ENCODE data around the gene MKKS.
"Not testable (repeated sequence)": the region's sequence is repeated elsewhere in the genome, so short reads cannot be mapped to it uniquely, and the experiment has no call there.

Gene MKKS

GRCh38 chr20:10432079-10432478 is 1.9 kb downstream of the MKKS start:
- H3K9ac ChIP-seq (ENCODE audit: low read depth, low read length): no peak overlapping the region
- H3K4me1 ChIP-seq (ENCODE audit: control insufficient read depth, insufficient read depth, low read length): peaks cover 20% of the 10 kb centered on the region
- H3K4me3 ChIP-seq (ENCODE audit: low read depth, low read length): no peak overlapping the region
- no peaks in the 10 kb centered on the region for H3K9me3 ChIP-seq (ENCODE audit: control insufficient read depth, insufficient read depth, low read length)
- no peaks in the 10 kb centered on the region for H3K27me3 ChIP-seq (ENCODE audit: control insufficient read depth, insufficient read depth, low read length)
- H3K27ac ChIP-seq (ENCODE audit: low read depth, low read length): no peak overlapping the region
- H3K36me3 ChIP-seq (ENCODE audit: control insufficient read depth, insufficient read depth, low read length): 0 out of 2 replicates have a peak, but pooled peaks cover 6% of the 10 kb centered on the region

GRCh38 chr20:10430704-10431103 is 3.3 kb downstream of the MKKS start:
- 0 out of 2 replicates have a peak, but pooled peaks cover 6% of the 10 kb centered on the region for H3K36me3 ChIP-seq (ENCODE audit: control insufficient read depth, insufficient read depth, low read length)
- no peak overlapping the region for H3K9ac ChIP-seq (ENCODE audit: low read depth, low read length)
- peaks cover 16% of the 10 kb centered on the region for H3K4me1 ChIP-seq (ENCODE audit: control insufficient read depth, insufficient read depth, low read length)
- H3K27ac ChIP-seq (ENCODE audit: low read depth, low read length): no peak overlapping the region
- H3K27me3 ChIP-seq (ENCODE audit: control insufficient read depth, insufficient read depth, low read length): no peaks in the 10 kb centered on the region
- H3K4me3 ChIP-seq (ENCODE audit: low read depth, low read length): no peak overlapping the region
- no peaks in the 10 kb centered on the region for H3K9me3 ChIP-seq (ENCODE audit: control insufficient read depth, insufficient read depth, low read length)

- peaks cover 15% of the 10 kb centered on the region for H3K4me1 ChIP-seq (ENCODE audit: control insufficient read depth, insufficient read depth, low read length)
These were observed 4.0 kb downstream of the MKKS start for GRCh38 chr20:10430000-10430466.

GRCh38 chr20:10429443-10429981 is 4.5 kb downstream of the MKKS start:
- no peaks in the 10 kb centered on the region for H3K9me3 ChIP-seq (ENCODE audit: control insufficient read depth, insufficient read depth, low read length)
- no peak overlapping the region for H3K9ac ChIP-seq (ENCODE audit: low read depth, low read length)
- H3K36me3 ChIP-seq (ENCODE audit: control insufficient read depth, insufficient read depth, low read length): 0 out of 2 replicates have a peak, but pooled peaks cover 11% of the 10 kb centered on the region
- no peaks in the 10 kb centered on the region for H3K27me3 ChIP-seq (ENCODE audit: control insufficient read depth, insufficient read depth, low read length)
- no peak overlapping the region for H3K27ac ChIP-seq (ENCODE audit: low read depth, low read length)
- peaks cover 15% of the 10 kb centered on the region for H3K4me1 ChIP-seq (ENCODE audit: control insufficient read depth, insufficient read depth, low read length)
- H3K4me3 ChIP-seq (ENCODE audit: low read depth, low read length): no peak overlapping the region

More at GRCh38 chr20:10430000-10430466, 4.0 kb downstream of the MKKS start:
- no peaks in the 10 kb centered on the region for H3K9me3 ChIP-seq (ENCODE audit: control insufficient read depth, insufficient read depth, low read length)
- no peak overlapping the region for H3K27ac ChIP-seq (ENCODE audit: low read depth, low read length)
- H3K4me3 ChIP-seq (ENCODE audit: low read depth, low read length): no peak overlapping the region
- no peak overlapping the region for H3K9ac ChIP-seq (ENCODE audit: low read depth, low read length)
- H3K27me3 ChIP-seq (ENCODE audit: control insufficient read depth, insufficient read depth, low read length): no peaks in the 10 kb centered on the region
- 0 out of 2 replicates have a peak, but pooled peaks cover 11% of the 10 kb centered on the region for H3K36me3 ChIP-seq (ENCODE audit: control insufficient read depth, insufficient read depth, low read length)

GRCh38 chr20:10428008-10428407 is 6.0 kb downstream of the MKKS start:
- 0 out of 2 replicates have a peak, but pooled peaks cover 11% of the 10 kb centered on the region for H3K36me3 ChIP-seq (ENCODE audit: control insufficient read depth, insufficient read depth, low read length)
- H3K27ac ChIP-seq (ENCODE audit: low read depth, low read length): no peak overlapping the region
- H3K4me3 ChIP-seq (ENCODE audit: low read depth, low read length): no peak overlapping the region
- no peak overlapping the region for H3K9ac ChIP-seq (ENCODE audit: low read depth, low read length)
- H3K9me3 ChIP-seq (ENCODE audit: control insufficient read depth, insufficient read depth, low read length): no peaks in the 10 kb centered on the region
- H3K27me3 ChIP-seq (ENCODE audit: control insufficient read depth, insufficient read depth, low read length): no peaks in the 10 kb centered on the region
- H3K4me1 ChIP-seq (ENCODE audit: control insufficient read depth, insufficient read depth, low read length): peaks cover 15% of the 10 kb centered on the region

GRCh38 chr20:10427060-10427692 is 6.8 kb downstream of the MKKS start:
- H3K9me3 ChIP-seq (ENCODE audit: control insufficient read depth, insufficient read depth, low read length): no peaks in the 10 kb centered on the region
- H3K9ac ChIP-seq (ENCODE audit: low read depth, low read length): no peak overlapping the region
- no peaks in the 10 kb centered on the region for H3K27me3 ChIP-seq (ENCODE audit: control insufficient read depth, insufficient read depth, low read length)
- 0 out of 2 replicates have a peak, but pooled peaks cover 11% of the 10 kb centered on the region for H3K36me3 ChIP-seq (ENCODE audit: control insufficient read depth, insufficient read depth, low read length)
- H3K4me1 ChIP-seq (ENCODE audit: control insufficient read depth, insufficient read depth, low read length): peaks cover 15% of the 10 kb centered on the region
- no peak overlapping the region for H3K27ac ChIP-seq (ENCODE audit: low read depth, low read length)
- H3K4me3 ChIP-seq (ENCODE audit: low read depth, low read length): no peak overlapping the region

- Histone ChIP-seq H3K9ac (ENCODE audit: low read depth, low read length) (no peak overlapping the region), H3K9me3 (ENCODE audit: control insufficient read depth, insufficient read depth, low read length) (no peaks in the 10 kb centered on the region), H3K27ac (ENCODE audit: low read depth, low read length) (no peak overlapping the region), H3K36me3 (ENCODE audit: control insufficient read depth, insufficient read depth, low read length) (peaks cover 26% of the 10 kb centered on the region), H3K27me3 (ENCODE audit: control insufficient read depth, insufficient read depth, low read length) (no peaks in the 10 kb centered on the region), H3K4me3 (ENCODE audit: low read depth, low read length) (no peak overlapping the region), H3K4me1 (ENCODE audit: control insufficient read depth, insufficient read depth, low read length) (no peaks in the 10 kb centered on the region)
These were observed 10.3 kb downstream of the MKKS start for GRCh38 chr20:10423735-10424134.

- H3K4me1 ChIP-seq (ENCODE audit: control insufficient read depth, insufficient read depth, low read length): peaks cover 12% of the 10 kb centered on the region
- no peak overlapping the region for H3K27ac ChIP-seq (ENCODE audit: low read depth, low read length)
- H3K27me3 ChIP-seq (ENCODE audit: control insufficient read depth, insufficient read depth, low read length): no peaks in the 10 kb centered on the region
- no peak overlapping the region for H3K4me3 ChIP-seq (ENCODE audit: low read depth, low read length)
- no peak overlapping the region for H3K9ac ChIP-seq (ENCODE audit: low read depth, low read length)
- H3K9me3 ChIP-seq (ENCODE audit: control insufficient read depth, insufficient read depth, low read length): no peaks in the 10 kb centered on the region
- peaks cover 29% of the 10 kb centered on the region for H3K36me3 ChIP-seq (ENCODE audit: control insufficient read depth, insufficient read depth, low read length)
These were observed 14.4 kb downstream of the MKKS start for GRCh38 chr20:10419550-10420133.

GRCh38 chr20:10417218-10417617 is 16.8 kb downstream of the MKKS start:
- H3K36me3 ChIP-seq (ENCODE audit: control insufficient read depth, insufficient read depth, low read length): peaks cover 44% of the 10 kb centered on the region
- H3K4me1 ChIP-seq (ENCODE audit: control insufficient read depth, insufficient read depth, low read length): peaks cover 12% of the 10 kb centered on the region
- not testable (repeated sequence) for H3K9ac ChIP-seq (ENCODE audit: low read depth, low read length); H3K27me3 ChIP-seq (ENCODE audit: control insufficient read depth, insufficient read depth, low read length); H3K9me3 ChIP-seq (ENCODE audit: control insufficient read depth, insufficient read depth, low read length); H3K4me3 ChIP-seq (ENCODE audit: low read depth, low read length); H3K27ac ChIP-seq (ENCODE audit: low read depth, low read length)

- Histone ChIP-seq H3K27me3 (ENCODE audit: control insufficient read depth, insufficient read depth, low read length) (no peaks in the 10 kb centered on the region), H3K4me3 (ENCODE audit: low read depth, low read length) (no peak overlapping the region), H3K27ac (ENCODE audit: low read depth, low read length) (peak overlapping the region; percentile 30), H3K9ac (ENCODE audit: low read depth, low read length) (no peak overlapping the region), H3K4me1 (ENCODE audit: control insufficient read depth, insufficient read depth, low read length) (peaks cover 12% of the 10 kb centered on the region), H3K9me3 (ENCODE audit: control insufficient read depth, insufficient read depth, low read length) (no peaks in the 10 kb centered on the region), H3K36me3 (ENCODE audit: control insufficient read depth, insufficient read depth, low read length) (peaks cover 47% of the 10 kb centered on the region)
These were observed 18.9 kb downstream of the MKKS start for GRCh38 chr20:10415013-10415650.

Data from HUES48 (cell line).